Mucosa of stomach (tissue), 1 donor: Measurements from ENCODE around the gene ANAPC5.
"Not testable (repeated sequence)": the region's sequence is repeated elsewhere in the genome, so short reads cannot be mapped to it uniquely, and the experiment has no call there.

Experiments
- H3K27me3 ChIP-seq: one replicate; pipeline ENCODE4 v1.7.0; 2013; ENCODE audit warnings: mild to moderate bottlenecking, low read length; ENCODE audit not compliant: control insufficient read depth, insufficient read depth
- H3K36me3 ChIP-seq: one replicate; pipeline ENCODE4 v1.7.0; 2013; ENCODE audit warnings: low read length; ENCODE audit not compliant: control insufficient read depth, insufficient read depth
- H3K4me1 ChIP-seq: one replicate; pipeline ENCODE4 v1.7.0; 2013; ENCODE audit warnings: mild to moderate bottlenecking, low read length; ENCODE audit not compliant: control insufficient read depth, insufficient read depth
- H3K4me3 ChIP-seq: one replicate; pipeline ENCODE4 v1.7.0; 2013; ENCODE audit warnings: low read length
- H3K9ac ChIP-seq: one replicate; pipeline ENCODE4 v1.7.0; 2013; ENCODE audit warnings: mild to moderate bottlenecking, low read length, moderate library complexity
- H3K9me3 ChIP-seq: one replicate; pipeline ENCODE4 v1.7.0; 2013; ENCODE audit warnings: mild to moderate bottlenecking, low read length, moderate library complexity; ENCODE audit not compliant: control insufficient read depth
- donor health status: Pancreatic carcinoma.

Gene ANAPC5

GRCh38 chr12:121379945-121380344 is 27.7 kb upstream of the ANAPC5 start:
- Histone ChIP-seq H3K4me1 (peaks cover 14% of the 10 kb centered on the region), H3K4me3 (no peak overlapping the region), H3K27me3 (no peaks in the 10 kb centered on the region), H3K9ac (no peak overlapping the region), H3K9me3 (no peaks in the 10 kb centered on the region), H3K36me3 (no peaks in the 10 kb centered on the region)

GRCh38 chr12:121378736-121379135 is 26.5 kb upstream of the ANAPC5 start:
- peaks cover 14% of the 10 kb centered on the region for H3K4me1 ChIP-seq
- H3K4me3 ChIP-seq, result no peak overlapping the region
- H3K9ac ChIP-seq, result no peak overlapping the region
- no peaks in the 10 kb centered on the region for H3K36me3 ChIP-seq
- H3K9me3 ChIP-seq, result no peaks in the 10 kb centered on the region
- H3K27me3 ChIP-seq, result no peaks in the 10 kb centered on the region

GRCh38 chr12:121376754-121377697 is 24.8 kb upstream of the ANAPC5 start:
- no peaks in the 10 kb centered on the region for H3K9me3 ChIP-seq
- H3K4me1 ChIP-seq, result peaks cover 14% of the 10 kb centered on the region
- H3K27me3 ChIP-seq, result no peaks in the 10 kb centered on the region
- H3K4me3 ChIP-seq, result no peak overlapping the region
- H3K36me3 ChIP-seq, result no peaks in the 10 kb centered on the region
- no peak overlapping the region for H3K9ac ChIP-seq

- not testable (repeated sequence) for H3K4me3 ChIP-seq, H3K9me3 ChIP-seq, H3K36me3 ChIP-seq, H3K27me3 ChIP-seq, H3K9ac ChIP-seq
- H3K4me1 ChIP-seq, result peaks cover 14% of the 10 kb centered on the region
Observed at GRCh38 chr12:121374945-121375584, 22.9 kb upstream of the ANAPC5 start.

GRCh38 chr12:121374336-121374735 is 22.1 kb upstream of the ANAPC5 start:
- H3K36me3 ChIP-seq, H3K27me3 ChIP-seq, H3K9ac ChIP-seq, H3K4me3 ChIP-seq, H3K9me3 ChIP-seq: not testable (repeated sequence)
- peaks cover 14% of the 10 kb centered on the region for H3K4me1 ChIP-seq

- Histone ChIP-seq H3K9me3 (no peaks in the 10 kb centered on the region), H3K36me3 (no peaks in the 10 kb centered on the region)
Observed at GRCh38 chr12:121373755-121374154, 21.5 kb upstream of the ANAPC5 start.

GRCh38 chr12:121371404-121371803 is 19.2 kb upstream of the ANAPC5 start:
- Histone ChIP-seq H3K9ac (no peak overlapping the region), H3K36me3 (no peaks in the 10 kb centered on the region), H3K4me3 (no peak overlapping the region), H3K27me3 (no peaks in the 10 kb centered on the region), H3K4me1 (peaks cover under 1% of the 10 kb centered on the region), H3K9me3 (no peaks in the 10 kb centered on the region)

More at GRCh38 chr12:121373755-121374154, 21.5 kb upstream of the ANAPC5 start:
- H3K4me3 ChIP-seq, result no peak overlapping the region
- no peaks in the 10 kb centered on the region for H3K27me3 ChIP-seq
- H3K4me1 ChIP-seq, result peaks cover 14% of the 10 kb centered on the region
- no peak overlapping the region for H3K9ac ChIP-seq

GRCh38 chr12:121366063-121366459 is 13.8 kb upstream of the ANAPC5 start:
- Histone ChIP-seq H3K9ac (no peak overlapping the region), H3K4me3 (no peak overlapping the region), H3K36me3 (no peaks in the 10 kb centered on the region), H3K9me3 (no peaks in the 10 kb centered on the region), H3K4me1 (no peaks in the 10 kb centered on the region), H3K27me3 (peaks cover 7% of the 10 kb centered on the region)

GRCh38 chr12:121365416-121366062 is 13.3 kb upstream of the ANAPC5 start:
- Histone ChIP-seq H3K4me1 (no peaks in the 10 kb centered on the region), H3K36me3 (no peaks in the 10 kb centered on the region), H3K27me3 (peaks cover 7% of the 10 kb centered on the region)

GRCh38 chr12:121364683-121365121 is 12.5 kb upstream of the ANAPC5 start:
- Histone ChIP-seq H3K9me3 (no peaks in the 10 kb centered on the region), H3K9ac (no peak overlapping the region)

More at GRCh38 chr12:121365416-121366062, 13.3 kb upstream of the ANAPC5 start:
- no peaks in the 10 kb centered on the region for H3K9me3 ChIP-seq
- H3K9ac ChIP-seq, result no peak overlapping the region
- H3K4me3 ChIP-seq, result no peak overlapping the region

GRCh38 chr12:121358073-121358472 is 5.9 kb upstream of the ANAPC5 start:
- H3K27me3 ChIP-seq, result no peaks in the 10 kb centered on the region
- no peak overlapping the region for H3K9ac ChIP-seq
- no peaks in the 10 kb centered on the region for H3K36me3 ChIP-seq
- no peaks in the 10 kb centered on the region for H3K9me3 ChIP-seq
- H3K4me3 ChIP-seq, result no peak overlapping the region
- H3K4me1 ChIP-seq, result no peaks in the 10 kb centered on the region

More at GRCh38 chr12:121364683-121365121, 12.5 kb upstream of the ANAPC5 start:
- H3K4me1 ChIP-seq, result no peaks in the 10 kb centered on the region
- H3K4me3 ChIP-seq, result no peak overlapping the region
- peaks cover 7% of the 10 kb centered on the region for H3K27me3 ChIP-seq
- no peaks in the 10 kb centered on the region for H3K36me3 ChIP-seq

- no peak overlapping the region for H3K9ac ChIP-seq
- no peaks in the 10 kb centered on the region for H3K9me3 ChIP-seq
- H3K4me1 ChIP-seq, result no peaks in the 10 kb centered on the region
- no peaks in the 10 kb centered on the region for H3K27me3 ChIP-seq
- H3K36me3 ChIP-seq, result no peaks in the 10 kb centered on the region
- H3K4me3 ChIP-seq, result no peak overlapping the region
Observed at GRCh38 chr12:121357331-121357730, 5.1 kb upstream of the ANAPC5 start.
